Upper lobe of left lung (tissue), 4 donors: ENCODE measurements around the gene UGT2A2.

Source experiments
- EP300 ChIP-seq, 4 donors: sonication (generic); formaldehyde crosslinking; IDR thresholded peaks; one replicate each; pipeline ENCODE4 v1.5.1; 2017; ENCODE audit warnings: antibody characterized with exemption in 4 of 4, control low read depth in 2 of 4
- POLR2A ChIP-seq, 4 donors: fragments of 450-650 bp; IDR thresholded peaks; one replicate each; pipeline ENCODE4 v1.5.1; 2016 to 2017; ENCODE audit warnings: antibody characterized with exemption in 4 of 4, mild to moderate bottlenecking in 2 of 4
- TF ChIP-seq, protein P1 (sequence below), 6 experiments: fragments of 450-650 bp in 4 of 6; fragments of 200-600 bp in 2 of 6; sonication (generic) in 2 of 6; IDR thresholded peaks; one replicate each; pipeline ENCODE4 v1.5.1; 2016 to 2019; ENCODE audit warnings: antibody characterized with exemption in 6 of 6

GRCh38 chr4:69642961-69643360, 3.5 kb upstream of the UGT2A2 start:
- TF ChIP-seq, protein P1, sequence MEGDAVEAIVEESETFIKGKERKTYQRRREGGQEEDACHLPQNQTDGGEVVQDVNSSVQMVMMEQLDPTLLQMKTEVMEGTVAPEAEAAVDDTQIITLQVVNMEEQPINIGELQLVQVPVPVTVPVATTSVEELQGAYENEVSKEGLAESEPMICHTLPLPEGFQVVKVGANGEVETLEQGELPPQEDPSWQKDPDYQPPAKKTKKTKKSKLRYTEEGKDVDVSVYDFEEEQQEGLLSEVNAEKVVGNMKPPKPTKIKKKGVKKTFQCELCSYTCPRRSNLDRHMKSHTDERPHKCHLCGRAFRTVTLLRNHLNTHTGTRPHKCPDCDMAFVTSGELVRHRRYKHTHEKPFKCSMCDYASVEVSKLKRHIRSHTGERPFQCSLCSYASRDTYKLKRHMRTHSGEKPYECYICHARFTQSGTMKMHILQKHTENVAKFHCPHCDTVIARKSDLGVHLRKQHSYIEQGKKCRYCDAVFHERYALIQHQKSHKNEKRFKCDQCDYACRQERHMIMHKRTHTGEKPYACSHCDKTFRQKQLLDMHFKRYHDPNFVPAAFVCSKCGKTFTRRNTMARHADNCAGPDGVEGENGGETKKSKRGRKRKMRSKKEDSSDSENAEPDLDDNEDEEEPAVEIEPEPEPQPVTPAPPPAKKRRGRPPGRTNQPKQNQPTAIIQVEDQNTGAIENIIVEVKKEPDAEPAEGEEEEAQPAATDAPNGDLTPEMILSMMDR (IDR thresholded peaks at IDR 0.05): no peak
- TF ChIP-seq POLR2A (IDR thresholded peaks at IDR 0.05): no peak
- TF ChIP-seq EP300 (IDR thresholded peaks at IDR 0.05): no peak
